K562 (cell line): ENCODE data around the gene TYW1. TPM values are rescaled to one million over a fixed set of nuclear protein-coding genes. Genes with fewer than 3 reads are reported as not detected.

ENCODE experiments used
- ATAC-seq: fragments of 200-7000 bp; cut with Tn5 transposase; 3 replicates; pipeline ENCODE4 v1.9.1; 2020; ENCODE audit warnings: moderate library complexity
- BruUV-seq: library from RNA; stranded (reverse); fragments of 400-500 nt; replicated peaks from 2 replicates; lab custom pipeline; 2021; lab: Mats Ljungman, UMichigan
- CTCF ChIA-PET: fragments of 300-600 bp; formaldehyde crosslinking; extraction: SDS; loops from one replicate; lab custom pipeline; 2021; ENCODE audit warnings: low intra/inter-chr PET ratio; lab: Yijun Ruan, JAX
- POLR2A ChIA-PET: fragments of 300-600, 350-650 bp; sonication (Branson Sonifier 250); formaldehyde crosslinking; extraction: SDS; loops from one replicate; lab custom pipeline; 2021; ENCODE audit warnings: antibody characterized with exemption, inconsistent platforms; lab: Yijun Ruan, JAX
- DNase-seq, 4 experiments: peaks; one replicate each; pipeline versions ENCODE4 v3.0.0 to v3.0.0-alpha.2; 2011 to 2018; ENCODE audit warnings: low spot score in 3 of 4, mixed read lengths in 3 of 4; ENCODE audit errors: extremely low read depth in 1 of 4
- FAIRE-seq: peaks from 2 replicates; lab custom pipeline; 2011; peaks lifted over from hg19 to GRCh38; lab: Jason Lieb, UNC
- H2AFZ ChIP-seq: 2 replicates; pipeline ENCODE4 v1.6.0; 2011; ENCODE audit warnings: low read depth, low read length, control low read depth, inconsistent platforms
- H3K27ac ChIP-seq: fragments of 200-600 bp; 3 replicates; pipeline ENCODE4 v1.8.0; 2011; ENCODE audit warnings: low read depth, mild to moderate bottlenecking, control low read depth, inconsistent platforms, low read length, moderate library complexity, mixed read lengths; ENCODE audit errors: extremely low read depth
- H3K27me3 ChIP-seq, 2 experiments: fragments of 300-600 bp in 1 of 2; 2 replicates in 1 of 2; 3 replicates in 1 of 2; pipeline versions ENCODE4 v1.6.0 to v1.8.0; 2011; ENCODE audit warnings: inconsistent platforms in 2 of 2, low read length in 2 of 2, mild to moderate bottlenecking in 1 of 2, mixed read lengths in 1 of 2, moderate library complexity in 1 of 2; ENCODE audit not compliant: control insufficient read depth in 2 of 2, insufficient read depth in 2 of 2
- H3K36me3 ChIP-seq: fragments of 300-600 bp; 3 replicates; pipeline ENCODE4 v1.8.0; 2011; ENCODE audit warnings: mild to moderate bottlenecking, low read length, inconsistent platforms; ENCODE audit not compliant: control insufficient read depth, insufficient read depth
- H3K4me1 ChIP-seq, 2 experiments: fragments of 200-600 bp in 1 of 2; replicated peaks in 1 of 2; 2 replicates in 1 of 2; 3 replicates in 1 of 2; pipeline versions ENCODE4 v1.5.1 to v1.8.0; 2011; ENCODE audit warnings: inconsistent platforms in 2 of 2, low read length in 2 of 2, mild to moderate bottlenecking in 1 of 2, mixed read lengths in 1 of 2, moderate library complexity in 1 of 2; ENCODE audit not compliant: control insufficient read depth in 2 of 2, insufficient read depth in 2 of 2
- H3K4me2 ChIP-seq: 2 replicates; pipeline ENCODE4 v1.6.1; 2011; ENCODE audit warnings: low read length, control low read depth, inconsistent platforms, mixed read lengths; ENCODE audit not compliant: insufficient read depth
- H3K4me3 ChIP-seq: fragments of 200-600 bp; sonication (generic), shearing (Covaris generic); 2 replicates; pipeline ENCODE4 v1.5.1; 2016; ENCODE audit warnings: control low read depth, inconsistent platforms
- H3K79me2 ChIP-seq: fragments of 200-600 bp; 3 replicates; pipeline ENCODE4 v1.8.0; 2011; ENCODE audit warnings: low read length, inconsistent platforms; ENCODE audit not compliant: control insufficient read depth, insufficient read depth
- H3K9ac ChIP-seq, 2 experiments: 2 replicates each; pipeline versions ENCODE4 v1.6.0 to v1.6.1; 2011; ENCODE audit warnings: low read depth in 2 of 2, low read length in 2 of 2, control low read depth in 1 of 2, inconsistent platforms in 1 of 2, mild to moderate bottlenecking in 1 of 2, mixed read lengths in 1 of 2; ENCODE audit not compliant: insufficient read depth in 1 of 2
- H3K9me1 ChIP-seq: one replicate; pipeline ENCODE4 v1.6.0; 2011; ENCODE audit warnings: inconsistent platforms, mild to moderate bottlenecking, low read length, moderate library complexity; ENCODE audit not compliant: control insufficient read depth, insufficient read depth
- H3K9me3 ChIP-seq: replicated peaks from 2 replicates; pipeline ENCODE4 v1.5.1; 2011; ENCODE audit warnings: low read depth, low read length, inconsistent platforms; ENCODE audit not compliant: control insufficient read depth, insufficient read depth
- H4K20me1 ChIP-seq: replicated peaks from 2 replicates; pipeline ENCODE4 v1.6.1; 2011; ENCODE audit warnings: low read length, inconsistent platforms, mixed read lengths; ENCODE audit not compliant: control insufficient read depth, insufficient read depth
- CSDE1 ChIP-seq, 2 experiments: fragments of 450-650 bp; IDR thresholded peaks; 2 replicates each; pipeline ENCODE4 v1.6.1; 2016; ENCODE audit warnings: mild to moderate bottlenecking in 1 of 2
- DDX20 ChIP-seq: fragments of 450-650 bp; IDR thresholded peaks from 2 replicates; pipeline ENCODE4 v1.6.1; 2016; ENCODE audit warnings: missing genetic modification characterization, low read depth, mild to moderate bottlenecking, missing compliant biosample characterization, moderate library complexity
- GTF2F1 ChIP-seq: IDR thresholded peaks from 2 replicates; pipeline ENCODE4 v1.6.1; 2011; ENCODE audit warnings: low read depth, low read length, improper control_type of control experiment
- IRF2 ChIP-seq: sonication (generic); formaldehyde crosslinking; IDR thresholded peaks from 2 replicates; pipeline ENCODE4 v1.8.1; 2022; ENCODE audit warnings: mild to moderate bottlenecking, missing genetic modification reagents
- KAT7 ChIP-seq: sonication (generic); formaldehyde crosslinking; IDR thresholded peaks from 2 replicates; pipeline ENCODE4 v1.8.0; 2022; ENCODE audit warnings: missing genetic modification reagents, mild to moderate bottlenecking, borderline replicate concordance
- KDM2B ChIP-seq: fragments of 250-450 bp; sonication (Bioruptor Pico); IDR thresholded peaks from 2 replicates; pipeline ENCODE4 v1.8.0; 2021; ENCODE audit warnings: mild to moderate bottlenecking, moderate library complexity
- MAX ChIP-seq: sonication (generic); formaldehyde crosslinking; IDR thresholded peaks from 2 replicates; pipeline ENCODE4 v1.9.0; 2022; ENCODE audit warnings: mild to moderate bottlenecking, missing genetic modification reagents
- NFRKB ChIP-seq: fragments of 450-650 bp; IDR thresholded peaks from 2 replicates; pipeline ENCODE4 v1.6.1; 2016; ENCODE audit warnings: low read depth
- PCBP1 ChIP-seq: fragments of 200-400 bp; formaldehyde crosslinking; IDR thresholded peaks from 2 replicates; pipeline ENCODE4 v1.6.1; 2018; ENCODE audit warnings: mild to moderate bottlenecking, low read depth, low read length; ENCODE audit not compliant: poor library complexity, severe bottlenecking
- POLR2AphosphoS5 ChIP-seq: IDR thresholded peaks from 2 replicates; pipeline ENCODE4 v1.6.1; 2011; ENCODE audit warnings: mild to moderate bottlenecking, low read depth, low read length, moderate library complexity; ENCODE audit not compliant: control insufficient read depth, insufficient read depth
- PPARD ChIP-seq: fragments of 250-450 bp; sonication (Bioruptor Pico); IDR thresholded peaks from 2 replicates; pipeline ENCODE4 v1.8.0; 2022; ENCODE audit warnings: inconsistent platforms, mild to moderate bottlenecking, moderate library complexity
- STAT6 ChIP-seq: sonication (generic); formaldehyde crosslinking; IDR thresholded peaks from 2 replicates; pipeline ENCODE4 v1.8.1; 2023; ENCODE audit warnings: mild to moderate bottlenecking, missing genetic modification reagents
- TBL1XR1 ChIP-seq, 2 experiments: IDR thresholded peaks; 2 replicates each; pipeline ENCODE4 v1.6.1; 2012; ENCODE audit warnings: improper control_type of control experiment in 2 of 2, low read length in 2 of 2, mild to moderate bottlenecking in 1 of 2
- ZBTB33 ChIP-seq: sonication (generic); formaldehyde crosslinking; IDR thresholded peaks from 2 replicates; pipeline ENCODE4 v1.8.1; 2023; ENCODE audit warnings: mild to moderate bottlenecking, missing genetic modification reagents
- ZFP1 ChIP-seq: fragments of 450-650 bp; formaldehyde crosslinking; IDR thresholded peaks from 2 replicates; pipeline ENCODE4 v1.4.0; 2020; ENCODE audit warnings: mild to moderate bottlenecking, mixed read lengths
- ZNF134 ChIP-seq: fragments of 250-450 bp; sonication (Bioruptor Pico); conservative IDR thresholded peaks from 2 replicates; pipeline ENCODE4 v1.4.0; 2020
- ZNF408 ChIP-seq: fragments of 250-450 bp; sonication (Bioruptor Pico); IDR thresholded peaks from 2 replicates; pipeline ENCODE4 v1.4.0; 2020; ENCODE audit warnings: low read depth, mild to moderate bottlenecking, moderate library complexity
- ZNF583 ChIP-seq: fragments of 250-450 bp; sonication (Bioruptor Pico); IDR thresholded peaks from 2 replicates; pipeline ENCODE4 v1.4.0; 2020
- ZNF717 ChIP-seq: fragments of 250-450 bp; sonication (Bioruptor Pico); IDR thresholded peaks from 2 replicates; pipeline ENCODE4 v1.5.0; 2021
- ZSCAN32 ChIP-seq: fragments of 450-650 bp; formaldehyde crosslinking; IDR thresholded peaks from 2 replicates; pipeline ENCODE4 v1.4.0; 2020; ENCODE audit warnings: mild to moderate bottlenecking, moderate library complexity
- WGBS: fragments of 100-300 bp; shearing (Covaris generic); methylation state at CpG from one replicate; pipeline ENCODE4 v1.1.6; 2016; ENCODE audit warnings: low coverage, mixed read lengths; ENCODE audit not compliant: insufficient coverage; ENCODE audit errors: missing lambda C conversion rate; 5-methylcytosine and 5-hydroxymethylcytosine counted together
- in situ Hi-C: fragments of 300-500 bp; cut with MboI; formaldehyde crosslinking; loops from 4 replicates; pipeline ENCODE4 v1.15.0; 2018; ENCODE audit warnings: inconsistent platforms, mixed read lengths
- intact Hi-C: fragments of 100-400 bp; cut with micrococcal nuclease; formaldehyde crosslinking; loops from 2 replicates; pipeline ENCODE4 v1.14.2; 2022
- polyA plus RNA-seq, 8 experiments: library from polyadenylated mRNA; depleted of rRNA in 4 of 8; stranded (reverse) in 5 of 8; unstranded in 3 of 8; fragments of >200 nt; fragmentation: Nextera tagmentation in 2 of 8; fragmentation: Illumina TruSeq in 1 of 8; extraction: Ambion mirVana in 2 of 8; extraction: Trizol in 1 of 8; gene quantifications; 2 replicates each; pipeline versions ENCODE4 v1.2.1 to v1.2.3, GENCODE V29; 2011 to 2014; ENCODE audit warnings: inconsistent platforms in 1 of 8, missing spikeins in 1 of 8
- total RNA-seq, 7 experiments: library from RNA; depleted of rRNA in 6 of 7; stranded (reverse); fragments of >200 nt in 6 of 7; fragmentation: Illumina TruSeq in 2 of 7; extraction: Trizol in 2 of 7; gene quantifications; 2 replicates each; pipeline versions ENCODE4 v1.2.1 to v1.2.3, GENCODE V29; 2011 to 2021; ENCODE audit warnings: low replicate concordance in 1 of 7

Gene TYW1
- total and polyA plus RNA-seq, 9 of the 15 experiments (the other 6 are each of a cell fraction or from before 2014, with no cell fraction given), result 17.4 to 32.0 (median 26.2) TPM

- TF ChIP-seq STAT6 (CRISPR knock-in tag), result no peak
- TF ChIP-seq, all 486 proteins: peak for 0
Measured at GRCh38 chr7:67021260-67021659, 24.6 kb downstream of the TYW1 start (continued).

GRCh38 chr7:67022511-67022910 lies 25.9 kb downstream of the TYW1 start:
- in situ Hi-C loops, result no loop called here
- Histone ChIP-seq H2AFZ (no peak overlapping the region), H3K9me1 (no peaks in the 10 kb centered on the region), H3K79me2 (no peaks in the 10 kb centered on the region), H3K9ac (no peak overlapping the region), H4K20me1 (no peaks in the 10 kb centered on the region), H3K4me3 (no peak overlapping the region), H3K4me2 (no peak overlapping the region), H3K27me3 (no peaks in the 10 kb centered on the region), H3K4me1 (peaks cover 5 to 13% of the 10 kb centered on the region in 2 experiments; a peak in 4 of 5 replicates), H3K9me3 (no peaks in the 10 kb centered on the region), H3K36me3 (peaks cover 70% of the 10 kb centered on the region), H3K27ac (no peak overlapping the region)
- ChIA-PET CTCF (no interaction called here), POLR2A (no interaction called here)
- DNase-seq, result no peak
- no peak for FAIRE-seq
- no peak for ATAC-seq
- no TSS peak for BruUV-seq
- WGBS, result 89% methylated on average over 3 of the region's 3 CpGs
- intact Hi-C loops, result no loop called here
- no peak for TF ChIP-seq NFRKB
- TF ChIP-seq ZSCAN32 (CRISPR knock-in tag), result no peak
- no peak for TF ChIP-seq POLR2AphosphoS5
- TF ChIP-seq ZFP1, result no peak
- no peak for TF ChIP-seq TBL1XR1 (IDR thresholded peaks at IDR 0.05; ENCODE audit: low read length in 2 of 2)
- TF ChIP-seq ZNF134 (CRISPR knock-in tag), result no peak
- no peak for TF ChIP-seq IRF2
- no peak for TF ChIP-seq ZBTB33 (CRISPR knock-in tag)
- no peak for TF ChIP-seq GTF2F1
- TF ChIP-seq ZNF717 (CRISPR knock-in tag), result no peak
- no peak for TF ChIP-seq PPARD (CRISPR knock-in tag)
- no peak for TF ChIP-seq PCBP1
- no peak for TF ChIP-seq CSDE1 (IDR thresholded peaks at IDR 0.05)
- TF ChIP-seq ZNF408 (CRISPR knock-in tag), result no peak
- no peak for TF ChIP-seq MAX (CRISPR knock-in tag)
- no peak for TF ChIP-seq ZNF583 (CRISPR knock-in tag)
- TF ChIP-seq KAT7, result no peak
- TF ChIP-seq KDM2B, result no peak
- TF ChIP-seq DDX20, result no peak
